Lung microvascular endothelial cell (primary cell): Measurements from ENCODE around the gene SH3D19. TPM values are rescaled to one million over a fixed set of nuclear protein-coding genes. Genes with fewer than 3 reads are reported as not detected.
"Not testable (repeated sequence)": the region's sequence is repeated elsewhere in the genome, so short reads cannot be mapped to it uniquely, and the experiment has no call there.

Experiments
- DNase-seq, 2 donors: peaks; one replicate each; pipeline versions ENCODE4 v3.0.0 to v3.0.0-alpha.2; 2010; ENCODE audit warnings: low read depth in 2 of 2
- total RNA-seq: library from RNA; depleted of rRNA; stranded (reverse); fragments of >200 nt; gene quantifications from 2 replicates; pipeline ENCODE4 v1.2.1, GENCODE V29; 2014

Gene SH3D19
- total RNA-seq, 1 donor from 2014 or later = 36.3 TPM

- not testable (repeated sequence) for DNase-seq
These were observed 56.5 kb downstream of the SH3D19 start for GRCh38 chr4:151268905-151269304.

DNA sequence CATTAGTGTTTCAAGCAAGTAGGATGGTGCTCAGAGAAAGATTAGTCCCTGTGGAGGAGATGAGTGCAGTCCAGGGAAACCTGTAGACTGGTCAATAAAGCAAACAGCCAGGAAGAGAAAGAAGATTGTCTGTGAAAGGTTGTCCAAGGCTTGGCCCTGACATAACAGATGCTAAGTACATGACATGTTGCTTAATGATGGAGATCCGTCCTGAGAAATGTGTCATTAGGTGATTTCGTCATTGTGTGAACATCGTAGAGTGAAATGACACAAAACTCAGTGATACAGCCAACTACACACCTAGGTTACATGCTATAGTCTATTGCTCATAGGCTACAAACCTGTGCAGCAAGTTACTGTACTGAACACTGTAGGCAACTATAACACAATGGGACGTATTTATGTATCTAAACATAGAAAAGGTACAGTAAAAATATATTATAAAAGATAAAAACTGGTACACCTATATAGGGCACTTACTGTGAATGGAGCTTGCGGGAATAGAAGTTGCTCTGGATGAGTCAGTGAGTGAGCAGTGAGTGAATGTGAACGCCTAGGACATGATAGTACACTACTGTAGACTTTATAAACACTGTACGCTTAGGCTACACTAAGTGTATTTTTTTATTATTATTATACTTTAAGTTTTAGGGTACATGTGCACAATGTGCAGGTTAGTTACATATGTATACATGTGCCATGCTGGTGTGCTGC is 57.4 kb downstream of the SH3D19 start:
- DNase-seq = no peak

DNA sequence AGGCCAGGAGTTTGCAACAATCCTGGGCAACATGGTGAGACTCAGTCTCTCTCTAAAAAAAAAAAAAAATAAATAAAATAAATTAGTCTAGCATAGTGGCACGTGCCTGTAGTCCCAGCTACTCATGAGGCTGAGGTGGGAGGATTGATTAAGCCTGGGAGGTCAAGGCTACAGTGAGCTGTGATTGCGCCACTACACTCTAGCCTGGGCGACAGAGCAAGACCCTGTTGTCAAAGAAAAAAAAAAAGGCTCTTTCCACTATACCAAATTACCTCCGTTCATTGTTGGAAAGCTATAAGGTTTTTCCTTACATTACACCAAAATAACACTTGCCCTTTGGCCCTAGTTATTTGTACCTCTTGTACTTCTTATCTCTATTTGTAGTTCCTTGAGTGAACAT is 58.3 kb downstream of the SH3D19 start:
- no peak for DNase-seq

DNA sequence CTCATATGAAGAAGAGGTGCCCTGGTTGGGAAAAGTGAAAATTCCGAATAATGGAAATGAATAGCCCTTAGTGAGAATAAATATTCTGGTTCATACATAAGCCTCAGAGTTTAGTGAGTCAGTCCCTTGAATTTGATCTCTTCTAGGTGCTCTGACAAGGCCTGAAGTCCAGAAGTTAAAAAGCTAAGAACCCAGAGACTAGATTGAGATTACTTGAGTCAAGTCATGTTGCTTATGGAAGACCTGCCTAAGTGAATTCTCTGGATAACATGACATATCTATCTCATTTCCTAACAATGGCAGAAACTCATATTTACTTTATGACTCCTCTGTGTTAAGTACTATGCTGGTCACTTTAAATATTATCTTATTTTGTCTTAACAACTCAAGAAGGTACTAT is 58.9 kb downstream of the SH3D19 start:
- peak in 1 of 2 donors; percentile 66 for DNase-seq

DNA sequence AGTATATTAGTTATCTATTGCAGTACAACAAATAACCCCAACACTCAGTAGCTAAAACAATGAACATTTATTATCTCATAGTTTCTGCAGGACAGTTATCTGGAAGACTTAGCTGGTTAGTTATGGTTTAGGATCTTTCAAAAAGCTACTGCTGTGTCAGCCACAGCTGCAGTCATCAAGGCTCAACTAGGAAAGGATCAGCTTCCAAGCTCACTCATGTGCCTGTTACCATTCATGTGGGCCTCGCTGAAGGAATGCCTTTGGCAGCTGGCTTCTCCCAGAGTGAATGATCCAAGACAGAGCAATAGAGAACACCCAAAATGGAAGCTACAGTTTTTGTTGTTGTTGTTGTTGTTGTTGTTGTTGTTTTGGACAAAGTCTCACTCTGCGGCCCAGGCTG is 62.0 kb downstream of the SH3D19 start:
- no peak for DNase-seq

GRCh38 chr4:151260526-151260925 is 64.9 kb downstream of the SH3D19 start:
- no peak for DNase-seq

DNA sequence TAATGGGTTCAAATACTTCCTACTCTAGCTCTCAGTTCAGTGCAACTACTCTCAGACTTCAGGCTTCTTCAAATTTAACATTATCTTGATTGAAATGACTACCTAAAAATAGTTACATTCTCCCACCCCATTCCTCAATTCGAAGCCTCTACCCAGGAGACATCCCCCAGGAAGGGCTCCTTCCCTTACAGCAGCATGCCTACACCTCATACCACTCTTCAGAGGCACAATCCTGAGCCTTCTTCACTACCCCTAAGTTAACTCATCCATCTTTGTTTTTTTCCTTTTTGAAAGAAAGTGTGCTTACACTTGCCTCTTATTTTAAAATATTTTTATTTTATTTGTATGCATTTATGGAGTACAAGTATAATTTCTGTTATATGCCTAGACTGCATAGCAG is 65.7 kb downstream of the SH3D19 start:
- no peak for DNase-seq

- DNase-seq = no peak
These were observed 67.7 kb downstream of the SH3D19 start for GRCh38 chr4:151257704-151258103.

GRCh38 chr4:151256134-151256533 is 69.3 kb downstream of the SH3D19 start:
- peak in 1 of 2 donors; percentile 58 for DNase-seq

GRCh38 chr4:151255680-151256079 is 69.7 kb downstream of the SH3D19 start:
- DNase-seq = not testable (repeated sequence)

DNA sequence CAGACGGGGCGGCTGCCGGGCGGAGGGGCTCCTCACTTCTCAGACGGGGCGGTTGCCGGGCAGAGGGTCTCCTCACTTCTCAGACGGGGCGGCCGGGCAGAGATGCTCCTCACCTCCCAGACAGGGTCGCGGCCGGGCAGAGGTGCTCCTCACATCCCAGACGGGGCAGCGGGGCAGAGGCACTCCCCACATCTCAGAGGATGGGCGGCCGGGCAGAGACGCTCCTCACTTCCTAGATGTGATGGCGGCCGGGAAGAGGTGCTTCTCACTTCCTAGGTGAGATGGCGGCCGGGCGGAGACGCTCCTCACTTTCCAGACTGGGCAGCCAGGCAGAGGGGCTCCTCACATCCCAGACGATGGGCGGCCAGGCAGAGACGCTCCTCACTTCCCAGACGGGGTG is 70.2 kb downstream of the SH3D19 start:
- DNase-seq = not testable (repeated sequence)

GRCh38 chr4:151251603-151252304 is 73.7 kb downstream of the SH3D19 start:
- peak; percentile 49 to 80 for DNase-seq

DNA sequence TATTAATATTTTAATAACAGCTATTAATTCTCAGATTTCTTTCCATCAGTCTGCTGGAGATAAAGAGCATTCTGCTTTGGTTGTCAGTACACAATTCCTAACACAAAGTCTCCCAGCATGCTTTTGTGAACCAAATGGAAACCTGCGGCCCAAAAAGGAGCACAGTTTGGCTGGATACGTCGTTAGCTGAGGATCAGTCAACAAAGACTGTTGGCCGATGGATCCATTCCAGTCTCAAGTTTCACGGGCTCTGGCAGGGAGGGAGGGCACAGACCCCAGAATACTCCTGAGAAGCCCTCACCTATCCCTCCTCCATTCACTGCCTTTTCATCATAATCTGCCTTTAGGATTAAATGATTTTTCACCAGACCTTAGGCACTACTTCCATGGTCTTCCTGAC is 74.7 kb downstream of the SH3D19 start:
- no peak for DNase-seq

DNA sequence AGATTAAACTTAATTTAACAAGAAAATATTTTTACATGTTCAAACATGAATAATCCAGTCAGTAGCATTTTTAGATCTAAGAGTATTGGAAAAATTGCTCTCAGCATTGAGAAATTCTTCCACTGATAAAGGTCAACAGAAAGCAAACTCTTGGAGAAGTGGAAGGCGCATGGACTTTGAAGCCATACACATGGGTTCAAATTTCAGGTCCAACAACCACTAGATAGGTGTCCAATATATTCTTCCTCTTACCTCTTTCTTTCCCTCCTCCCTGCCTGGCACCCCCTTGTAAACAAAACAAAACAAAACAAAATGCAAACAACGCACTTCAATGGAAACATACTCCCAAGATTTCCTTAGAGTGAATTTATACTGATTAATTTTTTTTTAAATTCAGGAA is 76.9 kb downstream of the SH3D19 start:
- DNase-seq = no peak

- no peak for DNase-seq
These were observed 78.0 kb downstream of the SH3D19 start for GRCh38 chr4:151247395-151247794.

DNA sequence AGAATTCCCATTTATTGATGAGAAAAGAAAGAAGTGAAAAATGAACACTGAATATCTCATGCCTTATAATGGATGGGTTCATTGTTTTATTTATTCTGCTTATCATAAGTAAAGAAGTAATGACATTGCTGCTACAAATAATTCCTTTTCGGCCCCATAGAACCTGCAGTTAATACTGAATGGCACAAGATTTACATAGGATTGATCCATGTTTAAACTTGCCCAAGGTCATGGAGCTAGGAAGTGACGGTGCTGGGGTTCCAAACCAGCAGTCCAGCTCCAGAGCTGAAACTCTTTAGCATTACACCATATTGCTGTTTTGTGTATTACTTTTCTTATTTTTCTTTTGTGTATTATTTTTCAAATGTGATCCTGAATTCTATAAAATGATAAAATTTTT is 78.7 kb downstream of the SH3D19 start:
- no peak for DNase-seq

DNA sequence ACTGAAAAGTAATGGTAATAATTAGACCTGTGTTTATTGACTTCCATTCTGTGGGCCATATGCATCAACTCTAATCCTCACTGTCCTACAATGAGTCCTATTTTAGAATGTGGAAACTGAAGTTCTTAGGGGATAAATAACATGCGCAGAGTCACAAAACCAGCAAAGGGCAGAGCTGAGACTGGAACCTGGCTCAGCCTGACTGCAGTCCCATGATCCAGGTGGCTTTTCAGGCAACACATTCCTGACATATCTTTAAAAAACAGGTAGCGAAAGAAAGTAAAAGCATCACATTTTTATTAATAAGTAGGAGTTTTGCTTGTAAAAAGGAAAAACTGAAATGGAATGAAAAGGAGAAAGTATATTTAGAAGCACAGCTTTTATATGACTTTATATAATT is 83.1 kb downstream of the SH3D19 start:
- DNase-seq = no peak

DNA sequence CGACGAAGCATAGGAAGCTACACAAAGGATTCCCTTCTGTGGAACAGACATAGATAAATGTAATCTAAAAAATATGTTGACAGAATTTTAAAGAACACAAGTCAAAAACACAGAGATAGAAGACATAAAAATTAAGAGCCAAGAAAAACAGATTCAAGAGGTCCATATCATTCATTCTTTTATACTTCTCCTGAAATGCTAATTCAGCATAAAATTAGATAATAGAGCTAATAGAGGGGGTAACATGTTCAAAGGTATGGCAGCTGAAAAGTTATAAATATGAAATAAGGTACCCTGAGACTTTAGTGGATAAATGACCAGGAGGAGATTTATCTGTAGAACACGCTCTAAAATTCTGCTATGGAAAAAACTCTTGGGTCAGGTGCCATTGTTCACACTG is 85.8 kb downstream of the SH3D19 start:
- DNase-seq = no peak

DNA sequence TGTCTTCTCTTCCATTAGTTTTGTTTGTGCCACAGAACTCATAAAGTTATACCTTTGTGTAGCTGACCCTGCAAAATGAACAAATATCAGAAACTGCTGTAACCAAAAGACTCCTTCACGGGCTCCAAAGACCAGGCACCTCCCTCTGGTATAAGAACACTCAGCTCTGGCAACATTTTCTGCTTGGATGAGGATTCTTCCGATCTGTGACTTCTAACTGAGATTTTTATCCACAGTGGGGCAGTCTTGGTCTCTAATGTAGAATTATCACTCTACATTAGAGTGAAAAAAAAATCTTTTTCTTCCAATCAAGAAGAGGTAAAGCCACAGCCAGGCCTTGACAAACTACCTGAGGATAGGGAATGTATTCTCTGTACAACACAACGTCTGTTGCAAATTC is 86.9 kb downstream of the SH3D19 start:
- peak; percentile 37 to 44 for DNase-seq

DNA sequence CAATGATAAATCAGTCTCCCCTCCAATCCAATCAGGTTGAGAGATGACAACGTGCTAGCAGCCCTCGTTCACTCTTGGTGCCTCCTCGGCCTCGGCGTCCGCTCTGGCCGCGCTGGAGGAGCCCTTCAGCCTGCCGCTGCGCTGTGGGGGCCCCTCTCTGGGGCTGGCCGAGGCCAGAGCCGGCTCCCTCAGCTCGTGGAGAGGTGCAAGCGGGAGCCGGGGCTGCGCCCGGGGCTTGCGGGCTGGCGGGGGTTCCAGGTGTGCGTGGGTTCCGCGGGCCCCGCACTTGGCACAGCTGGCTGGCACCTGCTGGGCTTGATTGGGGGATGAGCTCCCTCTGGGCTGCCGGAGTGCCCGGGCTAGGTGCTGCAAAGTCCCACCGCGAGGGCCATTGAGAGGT is 89.4 kb downstream of the SH3D19 start:
- DNase-seq = no peak

DNA sequence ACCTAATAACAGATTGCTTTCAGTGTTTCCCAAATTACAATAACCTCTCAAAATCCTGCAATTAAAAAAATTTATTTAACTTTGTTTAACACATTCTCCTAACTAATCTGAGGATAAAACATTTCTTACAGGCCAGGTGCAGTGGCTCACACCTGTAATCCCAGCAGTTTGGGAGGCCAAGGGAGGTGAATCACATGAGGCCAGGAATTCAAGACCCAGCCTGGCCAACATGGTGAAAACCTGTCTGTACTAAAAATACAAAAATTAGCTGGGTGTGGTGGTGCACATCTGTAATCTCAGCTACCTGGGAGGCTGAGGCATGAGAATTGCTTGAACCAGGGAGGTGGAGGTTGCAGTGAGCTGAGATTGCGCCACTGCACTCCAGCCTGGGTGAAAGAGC is 90.0 kb downstream of the SH3D19 start:
- DNase-seq = not testable (repeated sequence)

GRCh38 chr4:151233600-151233999 is 91.8 kb downstream of the SH3D19 start:
- DNase-seq = no peak

GRCh38 chr4:151231915-151232595 is 93.3 kb downstream of the SH3D19 start:
- DNase-seq = no peak
